Measurements from ENCODE around the gene STRADB.

DNA sequence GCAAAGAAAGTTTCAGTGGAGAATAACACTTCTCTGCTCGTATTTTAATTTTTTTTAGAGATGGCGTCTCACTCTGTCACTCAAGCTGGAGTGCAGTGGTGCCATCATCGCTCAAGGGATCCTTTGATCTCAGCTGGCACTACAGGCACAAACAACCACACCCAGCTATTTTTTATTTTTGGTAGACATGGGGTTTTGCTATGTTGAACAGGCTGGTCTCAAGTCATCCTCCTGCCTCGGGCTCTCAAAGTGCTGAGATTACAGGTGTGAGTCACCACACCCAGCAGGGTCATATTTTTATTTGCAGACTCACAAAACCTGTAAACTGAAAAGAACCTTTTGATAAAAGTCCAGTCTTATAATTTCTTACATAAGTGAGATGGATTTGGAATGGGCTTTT is 2.8 kb upstream of the STRADB start:
- TF ChIP-seq TCF7L2 (IDR thresholded peaks at IDR 0.05; ENCODE audit: borderline replicate concordance, low read depth, low read length) (0 out of 2 replicates have a peak, but pooled peaks have one; percentile 15), MYNN (tag by site-specific recombination; IDR thresholded peaks at IDR 0.05; ENCODE audit: borderline replicate concordance) (no peak), ZFP3 (tag by site-specific recombination; IDR thresholded peaks at IDR 0.05; ENCODE audit: low read depth) (no peak), ZNF214 (tag by site-specific recombination; IDR thresholded peaks at IDR 0.05; ENCODE audit: borderline replicate concordance) (no peak), ZNF792 (tag by site-specific recombination; IDR thresholded peaks at IDR 0.05) (no peak), ZBTB20 (tag by site-specific recombination; IDR thresholded peaks at IDR 0.05) (no peak), ZNF274 (IDR thresholded peaks at IDR 0.05; ENCODE audit: low read length) (no peak), ZNF274 (tag by site-specific recombination; IDR thresholded peaks at IDR 0.05; ENCODE audit: borderline replicate concordance) (no peak), ZNF785 (tag by site-specific recombination; IDR thresholded peaks at IDR 0.05) (no peak)
- TF ChIP-seq, protein P1, sequence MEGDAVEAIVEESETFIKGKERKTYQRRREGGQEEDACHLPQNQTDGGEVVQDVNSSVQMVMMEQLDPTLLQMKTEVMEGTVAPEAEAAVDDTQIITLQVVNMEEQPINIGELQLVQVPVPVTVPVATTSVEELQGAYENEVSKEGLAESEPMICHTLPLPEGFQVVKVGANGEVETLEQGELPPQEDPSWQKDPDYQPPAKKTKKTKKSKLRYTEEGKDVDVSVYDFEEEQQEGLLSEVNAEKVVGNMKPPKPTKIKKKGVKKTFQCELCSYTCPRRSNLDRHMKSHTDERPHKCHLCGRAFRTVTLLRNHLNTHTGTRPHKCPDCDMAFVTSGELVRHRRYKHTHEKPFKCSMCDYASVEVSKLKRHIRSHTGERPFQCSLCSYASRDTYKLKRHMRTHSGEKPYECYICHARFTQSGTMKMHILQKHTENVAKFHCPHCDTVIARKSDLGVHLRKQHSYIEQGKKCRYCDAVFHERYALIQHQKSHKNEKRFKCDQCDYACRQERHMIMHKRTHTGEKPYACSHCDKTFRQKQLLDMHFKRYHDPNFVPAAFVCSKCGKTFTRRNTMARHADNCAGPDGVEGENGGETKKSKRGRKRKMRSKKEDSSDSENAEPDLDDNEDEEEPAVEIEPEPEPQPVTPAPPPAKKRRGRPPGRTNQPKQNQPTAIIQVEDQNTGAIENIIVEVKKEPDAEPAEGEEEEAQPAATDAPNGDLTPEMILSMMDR (tag by site-specific recombination; IDR thresholded peaks at IDR 0.05) = no peak
- TF ChIP-seq, protein P2, sequence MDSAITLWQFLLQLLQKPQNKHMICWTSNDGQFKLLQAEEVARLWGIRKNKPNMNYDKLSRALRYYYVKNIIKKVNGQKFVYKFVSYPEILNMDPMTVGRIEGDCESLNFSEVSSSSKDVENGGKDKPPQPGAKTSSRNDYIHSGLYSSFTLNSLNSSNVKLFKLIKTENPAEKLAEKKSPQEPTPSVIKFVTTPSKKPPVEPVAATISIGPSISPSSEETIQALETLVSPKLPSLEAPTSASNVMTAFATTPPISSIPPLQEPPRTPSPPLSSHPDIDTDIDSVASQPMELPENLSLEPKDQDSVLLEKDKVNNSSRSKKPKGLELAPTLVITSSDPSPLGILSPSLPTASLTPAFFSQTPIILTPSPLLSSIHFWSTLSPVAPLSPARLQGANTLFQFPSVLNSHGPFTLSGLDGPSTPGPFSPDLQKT (IDR thresholded peaks at IDR 0.05; ENCODE audit: borderline replicate concordance, low read depth, low read length) = no peak
- TF ChIP-seq, protein P3, sequence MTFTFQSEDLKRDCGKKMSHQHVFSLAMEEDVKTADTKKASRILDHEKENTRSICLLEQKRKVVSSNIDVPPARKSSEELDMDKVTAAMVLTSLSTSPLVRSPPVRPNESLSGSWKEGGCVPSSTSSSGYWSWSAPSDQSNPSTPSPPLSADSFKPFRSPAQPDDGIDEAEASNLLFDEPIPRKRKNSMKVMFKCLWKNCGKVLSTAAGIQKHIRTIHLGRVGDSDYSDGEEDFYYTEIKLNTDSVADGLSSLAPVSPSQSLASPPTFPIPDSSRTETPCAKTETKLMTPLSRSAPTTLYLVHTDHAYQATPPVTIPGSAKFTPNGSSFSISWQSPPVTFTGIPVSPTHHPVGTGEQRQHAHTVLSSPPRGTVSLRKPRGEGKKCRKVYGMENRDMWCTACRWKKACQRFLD (tag by site-specific recombination; IDR thresholded peaks at IDR 0.05) = no peak
- TF ChIP-seq, protein P4, sequence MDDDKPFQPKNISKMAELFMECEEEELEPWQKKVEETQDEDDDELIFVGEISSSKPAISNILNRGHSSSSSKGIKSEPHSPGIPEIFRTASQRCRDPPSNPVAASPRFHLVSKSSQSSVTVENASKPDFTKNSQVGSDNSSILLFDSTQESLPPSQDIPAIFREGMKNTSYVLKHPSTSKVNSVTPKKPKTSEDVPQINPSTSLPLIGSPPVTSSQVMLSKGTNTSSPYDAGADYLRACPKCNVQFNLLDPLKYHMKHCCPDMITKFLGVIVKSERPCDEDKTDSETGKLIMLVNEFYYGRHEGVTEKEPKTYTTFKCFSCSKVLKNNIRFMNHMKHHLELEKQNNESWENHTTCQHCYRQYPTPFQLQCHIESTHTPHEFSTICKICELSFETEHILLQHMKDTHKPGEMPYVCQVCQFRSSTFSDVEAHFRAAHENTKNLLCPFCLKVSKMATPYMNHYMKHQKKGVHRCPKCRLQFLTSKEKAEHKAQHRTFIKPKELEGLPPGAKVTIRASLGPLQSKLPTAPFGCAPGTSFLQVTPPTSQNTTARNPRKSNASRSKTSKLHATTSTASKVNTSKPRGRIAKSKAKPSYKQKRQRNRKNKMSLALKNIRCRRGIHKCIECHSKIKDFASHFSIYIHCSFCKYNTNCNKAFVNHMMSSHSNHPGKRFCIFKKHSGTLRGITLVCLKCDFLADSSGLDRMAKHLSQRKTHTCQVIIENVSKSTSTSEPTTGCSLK (tag by site-specific recombination; IDR thresholded peaks at IDR 0.05) = no peak
- TF ChIP-seq, protein P5, sequence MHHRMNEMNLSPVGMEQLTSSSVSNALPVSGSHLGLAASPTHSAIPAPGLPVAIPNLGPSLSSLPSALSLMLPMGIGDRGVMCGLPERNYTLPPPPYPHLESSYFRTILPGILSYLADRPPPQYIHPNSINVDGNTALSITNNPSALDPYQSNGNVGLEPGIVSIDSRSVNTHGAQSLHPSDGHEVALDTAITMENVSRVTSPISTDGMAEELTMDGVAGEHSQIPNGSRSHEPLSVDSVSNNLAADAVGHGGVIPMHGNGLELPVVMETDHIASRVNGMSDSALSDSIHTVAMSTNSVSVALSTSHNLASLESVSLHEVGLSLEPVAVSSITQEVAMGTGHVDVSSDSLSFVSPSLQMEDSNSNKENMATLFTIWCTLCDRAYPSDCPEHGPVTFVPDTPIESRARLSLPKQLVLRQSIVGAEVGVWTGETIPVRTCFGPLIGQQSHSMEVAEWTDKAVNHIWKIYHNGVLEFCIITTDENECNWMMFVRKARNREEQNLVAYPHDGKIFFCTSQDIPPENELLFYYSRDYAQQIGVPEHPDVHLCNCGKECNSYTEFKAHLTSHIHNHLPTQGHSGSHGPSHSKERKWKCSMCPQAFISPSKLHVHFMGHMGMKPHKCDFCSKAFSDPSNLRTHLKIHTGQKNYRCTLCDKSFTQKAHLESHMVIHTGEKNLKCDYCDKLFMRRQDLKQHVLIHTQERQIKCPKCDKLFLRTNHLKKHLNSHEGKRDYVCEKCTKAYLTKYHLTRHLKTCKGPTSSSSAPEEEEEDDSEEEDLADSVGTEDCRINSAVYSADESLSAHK (tag by site-specific recombination; IDR thresholded peaks at IDR 0.05) = no peak
